Kasumi-1 (cell line): ENCODE data around the gene LENG8.
"Not testable (repeated sequence)": the region's sequence is repeated elsewhere in the genome, so short reads cannot be mapped to it uniquely, and the experiment has no call there.

ENCODE experiments used
- DNase-seq, 2 experiments: peaks; one replicate each; lab custom pipeline; 2025; lab: John Stamatoyannopoulos, UW

The LENG8 gene

DNA sequence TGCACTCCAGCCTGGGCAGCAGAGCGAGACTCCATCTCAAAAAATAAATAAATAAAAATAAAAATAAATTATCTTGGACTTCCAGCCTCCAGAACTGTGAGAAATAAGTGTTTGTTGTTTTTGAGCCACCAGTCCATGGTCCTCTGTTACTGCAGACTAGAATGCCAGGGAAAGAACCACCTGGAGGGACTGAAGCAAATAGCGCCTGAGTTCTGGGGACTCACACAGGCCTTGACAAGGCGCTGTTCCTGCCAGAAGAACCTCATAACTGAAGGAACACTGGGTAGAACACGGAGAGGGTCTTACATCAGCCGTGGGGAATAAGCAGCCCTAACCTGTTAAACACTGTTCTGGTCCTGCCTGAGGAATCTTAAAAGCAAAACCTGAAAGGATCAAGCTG lies 8.4 kb upstream of the LENG8 start:
- no peak for DNase-seq

DNA sequence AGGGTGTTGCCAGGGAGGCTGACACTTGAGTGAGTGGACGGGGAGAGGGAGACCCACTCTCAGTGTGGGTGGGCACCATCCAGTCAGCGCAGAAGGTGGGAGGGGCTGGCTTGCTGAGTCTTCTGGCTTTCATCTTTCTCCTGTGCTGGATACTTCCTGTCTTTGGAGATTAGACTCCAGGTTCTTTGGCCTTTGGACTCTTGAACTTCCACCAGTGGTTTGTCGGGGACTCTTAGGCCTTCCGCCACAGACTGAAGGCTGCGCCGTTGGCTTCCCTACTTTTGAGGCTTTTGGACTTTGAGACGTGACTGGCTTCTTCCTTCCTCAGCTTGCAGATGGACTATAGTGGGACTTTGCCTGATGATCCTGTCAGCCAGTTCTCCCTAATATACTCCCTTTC lies 4.3 kb upstream of the LENG8 start:
- DNase-seq, result no peak

GRCh38 chr19:54446349-54446748 lies 2.6 kb upstream of the LENG8 start:
- DNase-seq, result not testable (repeated sequence)

GRCh38 chr19:54448040-54448773 lies 792 bp upstream of the LENG8 start:
- peak; percentile 37 to 44 for DNase-seq

- DNase-seq, result no peak
Observed at GRCh38 chr19:54449701-54450069, 686 bp downstream of the LENG8 start.

- no peak for DNase-seq
Observed at GRCh38 chr19:54451331-54451871, 2.4 kb downstream of the LENG8 start.

DNA sequence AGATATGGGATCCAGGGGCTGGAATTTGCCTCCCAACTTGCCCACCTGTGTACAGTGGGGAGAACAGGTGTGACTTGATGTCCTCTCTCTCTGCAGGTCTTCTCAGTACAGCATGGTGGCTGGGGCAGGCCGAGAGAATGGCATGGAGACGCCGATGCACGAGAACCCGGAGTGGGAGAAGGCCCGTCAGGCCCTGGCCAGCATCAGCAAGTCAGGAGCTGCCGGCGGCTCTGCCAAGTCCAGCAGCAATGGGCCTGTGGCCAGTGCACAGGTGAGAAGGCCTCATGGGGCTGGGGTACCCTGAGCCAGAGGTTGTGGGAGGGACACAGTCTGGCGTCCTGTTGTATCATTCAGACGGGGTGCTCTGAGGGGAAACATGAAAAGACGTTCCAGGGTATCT lies 3.0 kb downstream of the LENG8 start:
- DNase-seq, result no peak

GRCh38 chr19:54452626-54453025 lies 3.6 kb downstream of the LENG8 start:
- DNase-seq, result no peak

DNA sequence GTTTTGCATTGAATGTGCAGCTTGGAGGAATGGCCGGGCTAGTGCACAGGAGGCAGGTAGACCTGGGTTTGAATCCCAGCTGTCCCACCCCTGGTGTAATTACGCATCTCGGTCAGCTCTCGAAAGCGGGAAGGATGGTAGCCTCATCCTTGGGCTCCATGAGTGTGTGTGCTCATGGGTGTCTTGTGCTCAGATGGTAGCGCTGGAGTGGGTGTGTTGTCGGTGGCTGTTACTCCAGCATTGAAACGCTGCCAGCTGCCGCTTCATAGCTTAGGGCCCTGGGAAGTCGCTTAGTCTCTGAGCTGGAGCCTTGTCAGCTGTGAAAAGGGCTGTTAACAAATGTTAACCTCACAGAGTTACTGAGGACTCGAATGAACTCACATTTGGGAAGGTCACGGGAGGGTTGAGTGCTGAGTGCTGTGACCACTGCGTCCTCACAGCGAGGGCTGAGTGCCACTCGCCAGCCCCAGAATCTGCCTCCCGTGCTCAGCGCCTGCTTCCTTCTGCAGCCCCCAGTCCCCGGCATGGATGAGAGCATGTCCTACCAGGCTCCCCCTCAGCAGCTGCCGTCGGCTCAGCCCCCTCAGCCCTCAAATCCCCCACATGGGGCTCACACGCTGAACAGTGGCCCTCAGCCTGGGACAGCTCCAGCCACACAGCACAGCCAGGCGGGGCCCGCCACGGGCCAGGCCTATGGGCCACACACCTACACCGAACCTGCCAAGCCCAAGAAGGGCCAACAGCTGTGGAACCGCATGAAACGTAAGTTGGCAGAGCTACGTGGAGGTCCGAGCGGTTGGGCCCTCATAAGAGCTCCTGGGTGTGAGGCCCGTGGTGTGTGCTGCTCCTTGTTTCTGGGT lies 5.2 kb downstream of the LENG8 start:
- DNase-seq, result no peak

GRCh38 chr19:54454781-54455675 lies 6.0 kb downstream of the LENG8 start:
- no peak for DNase-seq

DNA sequence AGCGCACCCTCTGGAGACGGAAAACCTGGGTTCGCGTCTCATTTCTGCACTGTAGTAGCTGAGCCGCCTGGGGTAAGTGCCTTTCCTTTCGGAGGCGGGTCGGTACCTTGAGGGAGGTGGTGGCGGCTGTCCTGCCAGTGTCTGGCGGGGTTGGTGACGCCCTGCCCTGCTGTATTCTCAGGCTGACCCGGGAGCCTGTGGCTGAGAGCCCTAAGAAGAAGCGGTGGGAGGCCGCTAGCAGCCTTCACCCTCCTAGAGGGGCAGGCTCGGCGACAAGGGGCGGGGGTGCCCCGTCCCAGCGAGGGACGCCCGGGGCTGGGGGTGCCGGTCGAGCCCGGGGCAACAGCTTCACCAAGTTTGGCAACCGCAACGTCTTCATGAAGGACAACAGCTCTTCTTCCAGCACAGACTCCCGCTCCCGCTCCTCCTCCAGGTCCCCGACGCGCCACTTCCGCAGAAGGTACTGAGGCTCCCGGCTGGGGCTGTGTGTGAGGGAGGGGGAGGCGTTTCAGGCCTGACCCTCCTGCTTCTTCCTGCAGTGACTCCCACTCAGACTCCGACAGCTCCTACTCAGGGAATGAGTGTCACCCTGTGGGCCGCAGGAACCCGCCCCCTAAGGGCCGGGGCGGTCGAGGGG lies 6.9 kb downstream of the LENG8 start:
- DNase-seq, result no peak

DNA sequence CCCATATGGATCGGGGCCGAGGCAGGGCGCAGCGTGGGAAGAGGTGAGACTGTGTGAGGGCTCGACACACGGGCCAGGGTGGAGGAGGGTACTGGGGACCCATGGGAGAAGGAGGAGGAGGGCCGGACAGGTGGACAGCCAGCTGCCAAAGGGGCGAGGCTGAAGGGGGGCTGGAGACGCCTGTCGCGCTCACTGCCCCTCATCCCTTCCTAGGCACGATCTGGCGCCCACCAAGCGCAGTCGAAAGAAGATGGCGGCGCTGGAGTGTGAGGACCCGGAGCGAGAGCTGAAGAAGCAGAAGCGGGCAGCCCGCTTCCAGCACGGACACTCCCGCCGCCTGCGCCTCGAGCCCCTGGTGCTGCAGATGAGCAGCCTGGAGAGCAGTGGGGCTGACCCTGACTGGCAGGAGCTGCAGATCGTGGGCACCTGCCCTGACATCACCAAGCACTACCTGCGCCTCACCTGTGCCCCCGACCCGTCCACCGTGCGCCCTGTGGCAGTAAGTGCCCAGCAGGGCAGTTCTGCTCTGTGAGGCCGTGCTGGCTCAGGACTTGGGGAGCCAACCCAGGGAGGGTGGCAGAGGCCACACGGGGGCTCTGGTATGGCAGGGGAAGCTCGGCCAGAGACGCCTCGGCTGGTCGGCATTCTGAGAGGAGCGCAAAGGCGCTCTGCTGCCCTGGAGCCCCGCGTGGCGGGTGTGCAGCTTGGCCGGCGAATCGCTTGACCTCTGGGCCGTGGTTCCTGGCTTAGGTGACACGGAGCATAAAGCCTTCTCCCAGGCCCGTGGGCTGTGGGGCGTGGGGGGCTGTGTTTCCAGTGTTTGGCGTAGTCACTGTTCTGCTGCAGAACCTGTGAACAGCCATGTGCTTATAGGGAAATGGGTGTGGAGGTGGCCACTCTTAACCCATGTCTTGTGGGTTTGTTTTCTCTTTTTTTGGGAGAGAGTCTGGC lies 7.7 kb downstream of the LENG8 start:
- no peak for DNase-seq

- no peak for DNase-seq
Observed at GRCh38 chr19:54457773-54458647, 9.0 kb downstream of the LENG8 start.

DNA sequence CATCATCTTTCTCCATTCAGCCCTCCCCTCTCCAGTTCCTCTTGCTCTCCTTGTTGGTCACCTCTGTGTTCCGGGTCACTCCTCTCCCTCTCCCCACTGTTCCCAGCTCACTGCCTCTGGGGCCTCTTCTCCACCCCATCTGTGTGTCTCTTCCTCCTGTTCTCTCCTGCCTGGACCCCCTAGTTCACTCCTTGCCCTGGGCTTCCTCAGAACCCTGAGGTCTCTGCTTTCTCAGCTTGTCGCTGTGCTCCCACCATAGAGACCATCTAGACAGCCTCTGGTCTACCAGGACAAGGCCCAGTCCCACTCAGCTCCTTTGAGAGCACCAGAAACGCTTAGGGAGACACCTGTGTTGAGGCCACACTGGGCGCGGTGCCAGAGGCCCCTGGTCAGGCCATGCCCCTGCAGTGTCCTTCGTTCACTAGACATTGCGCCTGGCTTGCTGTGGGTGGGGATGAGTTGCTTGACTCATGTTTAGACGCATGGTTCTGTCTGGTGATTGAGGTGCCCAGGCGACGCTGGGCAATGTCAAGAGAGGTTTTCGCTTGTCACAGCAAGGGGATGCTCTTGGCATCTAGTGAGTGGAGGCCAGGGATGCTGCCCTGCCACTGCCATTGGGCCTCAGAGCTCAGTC lies 9.8 kb downstream of the LENG8 start:
- DNase-seq, result no peak

DNA sequence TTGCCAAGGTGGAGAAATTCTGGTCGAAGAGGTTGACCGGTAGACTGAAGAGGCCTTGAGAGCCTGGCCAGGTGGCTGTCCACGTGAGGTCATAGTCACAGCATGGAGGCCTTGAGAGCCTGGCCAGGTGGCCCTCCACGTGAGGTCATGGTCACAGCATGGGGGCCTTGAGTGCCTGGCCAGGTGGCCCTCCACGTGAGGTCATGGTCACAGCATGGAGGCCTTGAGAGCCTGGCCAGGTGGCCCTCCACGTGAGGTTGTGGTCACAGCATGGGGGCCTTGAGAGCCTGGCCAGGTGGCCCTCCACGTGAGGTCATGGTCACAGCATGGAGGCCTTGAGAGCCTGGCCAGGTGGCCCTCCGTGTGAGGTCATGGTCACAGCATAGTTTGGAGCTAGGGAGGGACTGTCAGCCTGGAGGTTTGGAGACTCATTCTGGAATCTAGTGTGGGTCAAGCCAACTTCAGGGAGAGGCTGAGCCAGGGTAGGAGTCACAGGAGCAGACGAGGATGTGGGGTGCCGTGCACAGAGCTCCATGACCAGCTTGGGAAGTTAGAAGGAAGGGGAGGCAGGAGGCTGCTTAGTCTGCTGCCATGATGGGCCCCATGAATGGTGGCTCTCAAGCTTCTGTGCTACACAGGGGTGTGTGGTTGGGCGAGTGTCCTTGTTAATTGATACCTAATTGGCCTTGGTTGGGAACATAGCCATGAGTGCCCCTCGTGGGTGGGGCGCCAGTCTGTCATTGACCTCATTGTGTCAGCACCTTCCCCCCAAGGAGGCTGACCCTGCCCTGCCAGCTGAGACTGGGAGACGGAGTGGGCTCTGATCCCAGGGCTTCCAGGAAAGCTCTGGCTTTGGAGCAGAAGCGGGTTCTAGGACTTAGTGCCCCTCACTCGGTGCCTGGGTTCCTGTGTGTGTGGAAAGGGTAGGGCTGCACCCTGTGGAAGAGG lies 10.6 kb downstream of the LENG8 start:
- DNase-seq, result no peak

DNA sequence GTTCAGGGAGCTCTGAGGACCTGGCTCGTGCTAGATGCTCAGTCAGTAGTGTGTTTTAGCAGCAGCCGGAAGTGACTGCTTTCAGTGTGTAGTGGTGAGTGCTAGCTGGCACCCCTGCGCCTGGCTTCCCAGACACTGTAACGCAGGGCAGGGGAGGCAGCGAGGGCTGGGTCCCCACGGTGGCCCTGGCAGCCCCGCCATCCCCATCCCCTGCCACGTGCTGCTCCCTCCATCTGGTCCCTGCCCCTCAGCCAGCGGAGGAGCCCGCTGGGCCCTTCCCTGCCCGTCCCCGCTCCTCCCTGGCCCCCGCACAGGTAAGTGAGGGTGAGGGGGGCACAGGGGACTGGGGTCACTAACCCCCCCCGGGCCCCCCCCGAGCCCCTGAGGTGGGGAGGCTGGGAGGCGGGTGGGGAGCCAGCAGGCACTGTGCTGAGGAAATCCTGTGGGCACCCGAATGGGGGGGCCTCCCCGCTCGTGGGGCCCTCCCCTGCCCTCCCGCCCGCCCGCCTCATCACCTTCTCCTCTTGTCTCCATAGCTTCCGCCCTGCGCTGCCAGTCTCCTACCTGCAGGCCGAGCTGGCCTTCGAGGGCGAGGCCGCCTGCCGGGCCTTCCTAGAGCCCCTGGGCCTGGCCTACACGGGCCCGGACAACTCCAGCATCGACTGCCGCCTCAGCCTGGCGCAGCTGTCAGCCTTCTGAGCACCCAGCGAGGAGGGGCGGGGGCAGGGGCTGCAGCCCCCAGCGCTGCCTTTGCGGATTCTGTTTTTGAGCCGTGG lies 11.4 kb downstream of the LENG8 start:
- DNase-seq, result no peak

- no peak for DNase-seq
Observed at GRCh38 chr19:54461210-54461609, 12.2 kb downstream of the LENG8 start.
